HepG2 (cell line): Measurements from ENCODE around the gene KCNH6. TPM values are rescaled to one million over a fixed set of nuclear protein-coding genes. Genes with fewer than 3 reads are reported as not detected.

Experiments used
- ATAC-seq: fragments of 200-7000 bp; cut with Tn5 transposase; 3 replicates; pipeline ENCODE4 v1.9.1; 2020; ENCODE audit warnings: mild to moderate bottlenecking, moderate library complexity
- BruUV-seq: library from RNA; stranded (reverse); fragments of 400-500 nt; replicated peaks from 2 replicates; lab custom pipeline; 2021; lab: Mats Ljungman, UMichigan
- CTCF ChIA-PET: fragments of 300-600 bp; formaldehyde crosslinking; extraction: SDS; loops from one replicate; lab custom pipeline; 2021; ENCODE audit warnings: low total read pairs, inconsistent platforms, low intra/inter-chr PET ratio; lab: Yijun Ruan, JAX
- POLR2A ChIA-PET: fragments of 350-600 bp; sonication (Branson Sonifier 250); formaldehyde crosslinking; loops from one replicate; lab custom pipeline; 2020; ENCODE audit warnings: antibody characterized with exemption, inconsistent platforms; lab: Yijun Ruan, JAX
- DNase-seq: peaks from one replicate; pipeline ENCODE4 v3.0.0-alpha.2; 2015; ENCODE audit warnings: low spot score
- FAIRE-seq: peaks from 3 replicates; lab custom pipeline; 2011; peaks lifted over from hg19 to GRCh38; lab: Jason Lieb, UNC
- H2AFZ ChIP-seq: one replicate; pipeline ENCODE4 v1.6.1; 2011; ENCODE audit warnings: low read length, inconsistent platforms
- H3K27ac ChIP-seq: fragments of 300-600 bp; 3 replicates; pipeline ENCODE4 v1.8.0; 2011; ENCODE audit warnings: mixed run types, mild to moderate bottlenecking, mixed read lengths, low read length, inconsistent platforms; ENCODE audit not compliant: insufficient read depth; ENCODE audit errors: extremely low read length
- H3K27me3 ChIP-seq, 2 experiments: fragments of 200-600 bp in 1 of 2; 2 replicates in 1 of 2; 3 replicates in 1 of 2; pipeline versions ENCODE4 v1.6.0 to v1.8.0; 2011; ENCODE audit warnings: low read length in 2 of 2, mild to moderate bottlenecking in 2 of 2, moderate library complexity in 2 of 2, inconsistent platforms in 1 of 2; ENCODE audit not compliant: insufficient read depth in 2 of 2, control insufficient read depth in 1 of 2
- H3K36me3 ChIP-seq, 2 experiments: fragments of 200-600 bp in 1 of 2; replicated peaks in 1 of 2; 2 replicates in 1 of 2; 3 replicates in 1 of 2; pipeline versions ENCODE4 v1.5.1 to v1.8.0; 2011; ENCODE audit warnings: low read length in 2 of 2, inconsistent platforms in 1 of 2; ENCODE audit not compliant: insufficient read depth in 2 of 2, control insufficient read depth in 1 of 2
- H3K4me1 ChIP-seq: 2 replicates; pipeline ENCODE4 v1.5.1; 2012; ENCODE audit warnings: low read length, inconsistent platforms; ENCODE audit not compliant: insufficient read depth
- H3K4me2 ChIP-seq: 2 replicates; pipeline ENCODE4 v1.6.0; 2011; ENCODE audit warnings: low read depth, low read length, inconsistent platforms
- H3K4me3 ChIP-seq, 3 experiments: fragments of 200-600 bp in 1 of 3; sonication (generic), shearing (Covaris generic) in 1 of 3; replicated peaks in 1 of 3; 2 replicates each; pipeline ENCODE4 v1.5.1; 2011 to 2016; ENCODE audit warnings: low read length in 3 of 3, inconsistent platforms in 2 of 3, low read depth in 2 of 3, mild to moderate bottlenecking in 2 of 3, control low read depth in 1 of 3, mixed read lengths in 1 of 3; ENCODE audit not compliant: insufficient read depth in 1 of 3
- H3K79me2 ChIP-seq: one replicate; pipeline ENCODE4 v1.6.1; 2011; ENCODE audit warnings: low read length, inconsistent platforms; ENCODE audit not compliant: insufficient read depth
- H3K9ac ChIP-seq: 2 replicates; pipeline ENCODE4 v1.6.0; 2011; ENCODE audit warnings: mild to moderate bottlenecking, low read depth, low read length, inconsistent platforms; ENCODE audit not compliant: insufficient read depth
- H3K9me3 ChIP-seq: 2 replicates; pipeline ENCODE4 v1.5.1; 2012; ENCODE audit warnings: mild to moderate bottlenecking, low read length
- H4K20me1 ChIP-seq: 2 replicates; pipeline ENCODE4 v1.6.0; 2011; ENCODE audit warnings: inconsistent platforms, mild to moderate bottlenecking, low read length, moderate library complexity; ENCODE audit not compliant: insufficient read depth
- AFF4 ChIP-seq: sonication (generic); formaldehyde crosslinking; IDR thresholded peaks from 2 replicates; pipeline ENCODE4 v1.4.0; 2020; ENCODE audit warnings: missing genetic modification reagents
- AHR ChIP-seq: IDR thresholded peaks from 2 replicates; pipeline ENCODE4 v1.6.1; 2018; ENCODE audit warnings: missing genetic modification reagents, missing compliant biosample characterization
- FOXA1 ChIP-seq, 2 experiments: fragments of 450-650 bp in 1 of 2; sonication (generic) in 1 of 2; formaldehyde crosslinking in 1 of 2; IDR thresholded peaks; 2 replicates each; pipeline versions ENCODE4 v1.4.0 to v1.6.1; 2016 to 2020; ENCODE audit warnings: missing genetic modification reagents in 1 of 2
- HNRNPLL ChIP-seq: fragments of 200-400 bp; formaldehyde crosslinking; IDR thresholded peaks from 2 replicates; pipeline ENCODE4 v1.6.1; 2017; ENCODE audit warnings: mild to moderate bottlenecking, low read depth, low read length; ENCODE audit not compliant: poor library complexity, severe bottlenecking
- IKZF1 ChIP-seq: fragments of 450-650 bp; IDR thresholded peaks from 2 replicates; pipeline ENCODE4 v1.7.1; 2016
- IRF2 ChIP-seq: IDR thresholded peaks from 2 replicates; pipeline ENCODE4 v1.6.1; 2018; ENCODE audit warnings: missing genetic modification reagents, missing compliant biosample characterization
- KDM3A ChIP-seq: IDR thresholded peaks from 2 replicates; pipeline ENCODE4 v1.6.1; 2018; ENCODE audit warnings: low read depth, missing compliant biosample characterization
- PAWR ChIP-seq: sonication (generic); formaldehyde crosslinking; IDR thresholded peaks from 2 replicates; pipeline ENCODE4 v1.4.0; 2020; ENCODE audit warnings: missing genetic modification reagents, mild to moderate bottlenecking, borderline replicate concordance
- SATB2 ChIP-seq: sonication (generic); formaldehyde crosslinking; IDR thresholded peaks from 2 replicates; pipeline ENCODE4 v1.5.0; 2020; ENCODE audit warnings: missing genetic modification reagents
- TRAFD1 ChIP-seq: sonication (generic); formaldehyde crosslinking; IDR thresholded peaks from 2 replicates; pipeline ENCODE4 v1.5.1; 2020; ENCODE audit warnings: missing genetic modification reagents, mild to moderate bottlenecking, borderline replicate concordance
- UBTF ChIP-seq: sonication (generic); formaldehyde crosslinking; IDR thresholded peaks from 2 replicates; pipeline ENCODE4 v1.4.0; 2020; ENCODE audit warnings: mild to moderate bottlenecking, missing genetic modification reagents
- ZKSCAN1 ChIP-seq: fragments of 150-350 bp; IDR thresholded peaks from 2 replicates; pipeline ENCODE4 v1.6.1; 2014; ENCODE audit warnings: low read length
- ZNF17 ChIP-seq: sonication (generic); formaldehyde crosslinking; IDR thresholded peaks from 2 replicates; pipeline ENCODE4 v1.5.0; 2020; ENCODE audit warnings: mild to moderate bottlenecking, missing genetic modification reagents
- ZNF382 ChIP-seq: sonication (generic); formaldehyde crosslinking; IDR thresholded peaks from 2 replicates; pipeline ENCODE4 v1.5.0; 2020; ENCODE audit warnings: missing genetic modification reagents, mild to moderate bottlenecking, borderline replicate concordance
- ZNF558 ChIP-seq: sonication (generic); formaldehyde crosslinking; IDR thresholded peaks from 2 replicates; pipeline ENCODE4 v1.9.0; 2022; ENCODE audit warnings: mild to moderate bottlenecking, missing genetic modification reagents, borderline replicate concordance
- ZNF737 ChIP-seq: sonication (generic); formaldehyde crosslinking; IDR thresholded peaks from 2 replicates; pipeline ENCODE4 v1.5.0; 2020; ENCODE audit warnings: missing genetic modification reagents, mild to moderate bottlenecking, borderline replicate concordance
- ZNF83 ChIP-seq: sonication (generic); formaldehyde crosslinking; IDR thresholded peaks from 2 replicates; pipeline ENCODE4 v1.4.0; 2020; ENCODE audit warnings: missing genetic modification reagents, mild to moderate bottlenecking, borderline replicate concordance
- ZNF891 ChIP-seq: sonication (generic); formaldehyde crosslinking; IDR thresholded peaks from 2 replicates; pipeline ENCODE4 v1.5.0; 2020; ENCODE audit warnings: mild to moderate bottlenecking, missing genetic modification reagents
- WGBS: methylation state at CpG from one replicate; pipeline ENCODE4 v1.1.6; 2017; ENCODE audit warnings: low lambda C conversion rate; 5-methylcytosine and 5-hydroxymethylcytosine counted together
- in situ Hi-C: cut with HindIII; loops from 2 replicates; pipeline ENCODE4 v1.10.0; 2017; ENCODE audit warnings: low pct_unique_long_range_greater_than_20kb; ENCODE audit not compliant: extremely low pct_ligation_motif_present
- intact Hi-C: fragments of 100-400 bp; cut with micrococcal nuclease; formaldehyde crosslinking; loops from one replicate; pipeline ENCODE4 v1.10.0; 2022; ENCODE audit not compliant: unreplicated experiment
- polyA plus RNA-seq, 8 experiments: library from polyadenylated mRNA; depleted of rRNA in 3 of 8; stranded (reverse) in 7 of 8; unstranded in 1 of 8; fragments of >200 nt; fragmentation: Illumina TruSeq in 4 of 8; extraction: Trizol in 4 of 8; gene quantifications; 2 replicates each; pipeline versions ENCODE4 v1.2.1 to v1.2.3, GENCODE V29; 2011 to 2016; ENCODE audit warnings: low read depth in 4 of 8, missing spikeins in 1 of 8, mixed read lengths in 1 of 8; ENCODE audit not compliant: insufficient read depth in 1 of 8
- total RNA-seq, 5 experiments: library from RNA; depleted of rRNA; stranded (reverse); fragments of >200 nt; fragmentation: Illumina TruSeq; extraction: Trizol; gene quantifications; 2 replicates each; pipeline ENCODE4 v1.2.3, GENCODE V29; 2016; ENCODE audit warnings: low read depth in 1 of 5

KCNH6 gene
- total and polyA plus RNA-seq, 2 of the 13 experiments (the other 11 are each of a cell fraction or from before 2014, with no cell fraction given), result 0.05 to 0.18 TPM

- no peaks in the 10 kb centered on the region for H3K79me2 ChIP-seq
- H3K9me3 ChIP-seq, result no peaks in the 10 kb centered on the region
- intact Hi-C loops (no loop called here), in situ Hi-C loops (no loop called here)
- H3K4me2 ChIP-seq, result no peak overlapping the region
- no peak for ATAC-seq
- no peak overlapping the region for H2AFZ ChIP-seq
- 22% methylated on average over 12 of the region's 16 CpGs for WGBS
- no peaks in the 10 kb centered on the region for H4K20me1 ChIP-seq
- ChIA-PET CTCF (no interaction called here), POLR2A (no interaction called here)
- no peak for DNase-seq
- H3K27me3 ChIP-seq, result peaks cover 19 to 71% of the 10 kb centered on the region in 2 experiments
- peaks cover 20% of the 10 kb centered on the region for H3K4me1 ChIP-seq
- FAIRE-seq, result no peak
- no peak overlapping the region for H3K4me3 ChIP-seq
- H3K36me3 ChIP-seq, result no peaks in the 10 kb centered on the region
- H3K27ac ChIP-seq, result no peak overlapping the region
- BruUV-seq, result no TSS peak
- no peak overlapping the region for H3K9ac ChIP-seq
- TF ChIP-seq PAWR (CRISPR knock-in tag), result no peak
- TF ChIP-seq TRAFD1 (CRISPR knock-in tag), result no peak
- TF ChIP-seq ZNF891 (CRISPR knock-in tag), result no peak
- no peak for TF ChIP-seq AFF4 (CRISPR knock-in tag)
- TF ChIP-seq HNRNPLL, result no peak
- no peak for TF ChIP-seq ZNF558 (CRISPR knock-in tag)
- no peak for TF ChIP-seq SATB2
- no peak for TF ChIP-seq ZNF737 (CRISPR knock-in tag)
- no peak for TF ChIP-seq ZNF83 (CRISPR knock-in tag)
- TF ChIP-seq FOXA1 (IDR thresholded peaks at IDR 0.05), result no peak
- TF ChIP-seq FOXA1 (CRISPR knock-in tag; IDR thresholded peaks at IDR 0.05), result no peak
- TF ChIP-seq ZKSCAN1, result no peak
- no peak for TF ChIP-seq IRF2
- TF ChIP-seq IKZF1, result no peak
- no peak for TF ChIP-seq AHR
- no peak for TF ChIP-seq ZNF17 (CRISPR knock-in tag)
- no peak for TF ChIP-seq KDM3A
- TF ChIP-seq UBTF, result no peak
- no peak for TF ChIP-seq ZNF382 (CRISPR knock-in tag)
Measured at GRCh38 chr17:63481488-63481870, 41.7 kb upstream of the KCNH6 start.
